ENCODE measurements around the gene DYNC2I2.

DNA sequence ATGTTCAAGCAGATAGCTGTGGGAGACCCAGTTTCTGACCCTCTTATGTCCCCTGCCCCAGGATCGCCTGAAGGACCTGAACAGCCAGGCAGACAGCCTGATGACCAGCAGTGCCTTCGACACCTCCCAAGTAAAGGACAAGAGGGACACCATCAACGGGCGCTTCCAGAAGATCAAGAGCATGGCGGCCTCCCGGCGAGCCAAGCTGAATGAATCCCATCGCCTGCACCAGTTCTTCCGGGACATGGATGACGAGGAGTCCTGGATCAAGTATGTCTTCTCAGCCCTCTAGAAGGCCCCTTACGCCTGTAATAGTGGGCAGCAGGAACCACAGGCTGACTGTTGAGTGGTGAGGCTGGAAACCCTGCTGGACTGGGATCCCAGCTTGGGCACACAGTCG lies 41.1 kb downstream of the DYNC2I2 start:
- no peak for TF ChIP-seq POLR2AphosphoS5 (IDR thresholded peaks at IDR 0.05; ENCODE audit: low read depth, low read length)
- TF ChIP-seq SIN3A (IDR thresholded peaks at IDR 0.05; ENCODE audit: borderline replicate concordance, insufficient read depth, low read length): no peak
- TF ChIP-seq REST (IDR thresholded peaks at IDR 0.05; ENCODE audit: insufficient read depth in 1 of 2, low read depth in 2 of 2, low read length in 2 of 2): no peak
- no peak for TF ChIP-seq TAF1 (IDR thresholded peaks at IDR 0.05; ENCODE audit: borderline replicate concordance, insufficient read depth, low read length)
- TF ChIP-seq FOXP2 (optimal IDR thresholded peaks at IDR 0.05; ENCODE audit: borderline replicate concordance, extremely low read depth, extremely low read length, insufficient read depth): no peak
